Left ventricle myocardium inferior (tissue), 1 donor: ENCODE data around the gene CD200R1L. TPM values are rescaled to one million over a fixed set of nuclear protein-coding genes. Genes with fewer than 3 reads are reported as not detected.

ENCODE experiments used
- DNase-seq: peaks from one replicate; pipeline ENCODE4 v3.0.0-alpha.2; 2020
- H3K27ac ChIP-seq: fragments of 200-600 bp; replicated peaks from 2 replicates; pipeline ENCODE4 v1.8.0; 2021
- H3K27me3 ChIP-seq: fragments of 200-600 bp; 2 replicates; pipeline ENCODE4 v1.8.0; 2021; ENCODE audit warnings: low read depth
- H3K36me3 ChIP-seq: fragments of 200-600 bp; 2 replicates; pipeline ENCODE4 v1.8.0; 2021
- H3K4me1 ChIP-seq: fragments of 200-600 bp; 2 replicates; pipeline ENCODE4 v1.8.0; 2021
- H3K4me3 ChIP-seq: fragments of 200-600 bp; 2 replicates; pipeline ENCODE4 v1.8.0; 2021; ENCODE audit warnings: mild to moderate bottlenecking, moderate library complexity
- H3K9me3 ChIP-seq: fragments of 200-600 bp; replicated peaks from 2 replicates; pipeline ENCODE4 v1.8.0; 2021
- CTCF ChIP-seq: fragments of 200-600 bp; IDR thresholded peaks from 2 replicates; pipeline ENCODE4 v1.8.0; 2021; ENCODE audit warnings: antibody characterized with exemption, mild to moderate bottlenecking, borderline replicate concordance
- intact Hi-C: fragments of 100-400 bp; cut with micrococcal nuclease; formaldehyde crosslinking; loops from one replicate; pipeline ENCODE4 v1.11.0; 2022
- total RNA-seq: library from RNA; stranded (reverse); fragmentation: NEBNext Ultra II Directional; extraction: Animal tissue kit (Norgen Biotek cat#: 25700); gene quantifications from one replicate; pipeline ENCODE4 v1.2.1, GENCODE V29; 2021
- donor health status: DM: no; HTN: yes; CAD: no; lungs with severe emphysema.

CD200R1L gene
- total RNA-seq, 1 donor from 2014 or later: not detected

- no peak for DNase-seq
- peaks cover 5% of the 10 kb centered on the region for H3K4me1 ChIP-seq
- no peak for TF ChIP-seq CTCF
- peak overlapping the region; percentile 70 for H3K27ac ChIP-seq
- H3K9me3 ChIP-seq: no peaks in the 10 kb centered on the region
- H3K4me3 ChIP-seq: no peak overlapping the region
- no peaks in the 10 kb centered on the region for H3K36me3 ChIP-seq
- peaks cover 23% of the 10 kb centered on the region for H3K27me3 ChIP-seq
- intact Hi-C loops: no loop called here
Observed at GRCh38 chr3:112778353-112778948, 68.2 kb downstream of the CD200R1L start.

- Histone ChIP-seq H3K4me3 (no peak overlapping the region), H3K4me1 (peaks cover 5% of the 10 kb centered on the region), H3K27me3 (peaks cover 23% of the 10 kb centered on the region), H3K9me3 (no peaks in the 10 kb centered on the region), H3K27ac (peak overlapping the region; percentile 70), H3K36me3 (no peaks in the 10 kb centered on the region)
- no peak for TF ChIP-seq CTCF
- DNase-seq: no peak
- intact Hi-C loops: no loop called here
Observed at GRCh38 chr3:112777811-112778210, 68.9 kb downstream of the CD200R1L start.

GRCh38 chr3:112776836-112777235 lies 69.8 kb downstream of the CD200R1L start:
- TF ChIP-seq CTCF: no peak
- Histone ChIP-seq H3K4me1 (peaks cover 5% of the 10 kb centered on the region), H3K4me3 (no peak overlapping the region), H3K27ac (peak overlapping the region; percentile 70), H3K27me3 (peaks cover 13% of the 10 kb centered on the region), H3K9me3 (no peaks in the 10 kb centered on the region), H3K36me3 (no peaks in the 10 kb centered on the region)
- intact Hi-C loops: no loop called here
- no peak for DNase-seq

GRCh38 chr3:112776000-112776399 lies 70.7 kb downstream of the CD200R1L start:
- no peak for DNase-seq
- Histone ChIP-seq H3K27me3 (peaks cover 10% of the 10 kb centered on the region), H3K27ac (peak overlapping the region; percentile 70), H3K9me3 (no peaks in the 10 kb centered on the region), H3K4me1 (peaks cover 5% of the 10 kb centered on the region), H3K4me3 (no peak overlapping the region), H3K36me3 (no peaks in the 10 kb centered on the region)
- TF ChIP-seq CTCF: no peak
- intact Hi-C loops: no loop called here

- intact Hi-C loops: no loop called here
- peaks cover 10% of the 10 kb centered on the region for H3K27me3 ChIP-seq
- H3K36me3 ChIP-seq: no peaks in the 10 kb centered on the region
- H3K27ac ChIP-seq: peak overlapping the region; percentile 70
- no peak for TF ChIP-seq CTCF
- H3K4me1 ChIP-seq: peaks cover 5% of the 10 kb centered on the region
- no peak for DNase-seq
- H3K9me3 ChIP-seq: no peaks in the 10 kb centered on the region
- H3K4me3 ChIP-seq: no peak overlapping the region
Observed at GRCh38 chr3:112775011-112775742, 71.5 kb downstream of the CD200R1L start.
